NCI-H2196 (cell line): ENCODE data around the gene PSG3.
"Not testable (repeated sequence)": the region's sequence is repeated elsewhere in the genome, so short reads cannot be mapped to it uniquely, and the experiment has no call there.

Source experiments
- DNase-seq: peaks from one replicate; lab custom pipeline; 2025; ENCODE audit not compliant: unreplicated experiment; lab: John Stamatoyannopoulos, UW

PSG3 gene

GRCh38 chr19:42740381-42740780 is at the start of gene PSG3:
PSG3 (minus strand) TSS chr19:42740481; CDS start chr19:42740384, 97 bp downstream.
- not testable (repeated sequence) for DNase-seq

- not testable (repeated sequence) for DNase-seq
Measured at GRCh38 chr19:42788766-42789165, 48.5 kb upstream of the PSG3 start.

- DNase-seq, result not testable (repeated sequence)
Measured at GRCh38 chr19:42787766-42788165, 47.5 kb upstream of the PSG3 start.

- peak; percentile 46 for DNase-seq
Measured at GRCh38 chr19:42776750-42777612, 36.7 kb upstream of the PSG3 start.

GRCh38 chr19:42774510-42775158 is 34.4 kb upstream of the PSG3 start:
- not testable (repeated sequence) for DNase-seq

GRCh38 chr19:42767319-42767718 is 27.0 kb upstream of the PSG3 start:
- not testable (repeated sequence) for DNase-seq

- DNase-seq, result not testable (repeated sequence)
Measured at GRCh38 chr19:42766871-42767270, 26.6 kb upstream of the PSG3 start.

- DNase-seq, result no peak
Measured at GRCh38 chr19:42764836-42765235, 24.6 kb upstream of the PSG3 start.

- DNase-seq, result no peak
Measured at GRCh38 chr19:42762789-42763188, 22.5 kb upstream of the PSG3 start.

GRCh38 chr19:42761924-42762295 is 21.6 kb upstream of the PSG3 start:
- not testable (repeated sequence) for DNase-seq

GRCh38 chr19:42760954-42761923 is 21.0 kb upstream of the PSG3 start:
- not testable (repeated sequence) for DNase-seq

GRCh38 chr19:42758667-42759066 is 18.4 kb upstream of the PSG3 start:
- DNase-seq, result not testable (repeated sequence)

- DNase-seq, result not testable (repeated sequence)
Measured at GRCh38 chr19:42752246-42752645, 12.0 kb upstream of the PSG3 start.

- DNase-seq, result not testable (repeated sequence)
Measured at GRCh38 chr19:42741726-42742607, 1.7 kb upstream of the PSG3 start.

GRCh38 chr19:42737581-42738011 is 2.7 kb downstream of the PSG3 start:
- DNase-seq, result not testable (repeated sequence)

- not testable (repeated sequence) for DNase-seq
Measured at GRCh38 chr19:42728341-42728740, 11.9 kb downstream of the PSG3 start.

- not testable (repeated sequence) for DNase-seq
Measured at GRCh38 chr19:42714000-42714399, 26.3 kb downstream of the PSG3 start.

GRCh38 chr19:42712753-42713152 is 27.5 kb downstream of the PSG3 start:
- not testable (repeated sequence) for DNase-seq

- DNase-seq, result not testable (repeated sequence)
Measured at GRCh38 chr19:42710986-42711385, 29.3 kb downstream of the PSG3 start.

GRCh38 chr19:42697884-42698283 is 42.4 kb downstream of the PSG3 start:
- DNase-seq, result no peak
